Body of pancreas (tissue), 4 donors: ENCODE measurements around the gene MGLL.

Experiments
- CTCF ChIP-seq, 7 experiments: fragments of 450-650 bp in 4 of 7; fragments of 200-600 bp in 3 of 7; sonication (generic) in 3 of 7; IDR thresholded peaks; one replicate each; pipeline ENCODE4 v1.5.1; 2016 to 2019; ENCODE audit warnings: antibody characterized with exemption in 7 of 7
- POLR2A ChIP-seq, 3 donors: fragments of 450-650 bp; IDR thresholded peaks; one replicate each; pipeline ENCODE4 v1.6.1; 2016; ENCODE audit warnings: antibody characterized with exemption in 3 of 3, mild to moderate bottlenecking in 2 of 3

GRCh38 chr3:127763337-127763736 is 59.0 kb downstream of the MGLL start:
- TF ChIP-seq CTCF (IDR thresholded peaks at IDR 0.05) (no peak), POLR2A (IDR thresholded peaks at IDR 0.05) (no peak)
